ENCODE data around the gene ZNF747.

ZNF747 gene

DNA sequence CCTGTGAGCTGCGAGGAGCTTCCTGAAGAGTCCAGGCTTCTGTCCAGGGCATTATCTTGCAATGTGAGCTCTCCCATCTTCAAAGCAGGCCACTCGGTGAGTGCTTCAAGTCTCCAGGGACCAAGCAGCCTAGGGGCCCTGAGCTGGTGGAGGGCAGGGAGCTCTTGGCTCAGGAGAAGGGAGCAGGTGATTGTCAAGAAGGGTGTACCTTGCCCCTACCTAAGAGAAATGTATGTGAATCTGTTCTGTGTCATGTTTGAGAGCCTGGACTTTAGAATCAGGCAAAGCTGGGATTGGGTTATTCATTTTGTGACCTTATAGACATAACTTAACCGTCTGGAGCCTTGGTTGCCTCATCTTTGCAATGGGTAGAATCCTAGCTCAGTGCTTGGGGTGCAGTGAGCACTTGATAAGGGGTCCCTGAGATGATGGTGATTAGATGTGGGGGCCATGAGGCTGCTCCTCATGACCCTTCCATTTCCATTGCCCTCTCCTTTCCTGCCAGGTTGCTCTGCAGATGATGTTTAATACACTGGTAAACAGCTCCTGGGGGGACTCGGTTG lies 24.2 kb downstream of the ZNF747 start:
- no peak for DNase-seq

DNA sequence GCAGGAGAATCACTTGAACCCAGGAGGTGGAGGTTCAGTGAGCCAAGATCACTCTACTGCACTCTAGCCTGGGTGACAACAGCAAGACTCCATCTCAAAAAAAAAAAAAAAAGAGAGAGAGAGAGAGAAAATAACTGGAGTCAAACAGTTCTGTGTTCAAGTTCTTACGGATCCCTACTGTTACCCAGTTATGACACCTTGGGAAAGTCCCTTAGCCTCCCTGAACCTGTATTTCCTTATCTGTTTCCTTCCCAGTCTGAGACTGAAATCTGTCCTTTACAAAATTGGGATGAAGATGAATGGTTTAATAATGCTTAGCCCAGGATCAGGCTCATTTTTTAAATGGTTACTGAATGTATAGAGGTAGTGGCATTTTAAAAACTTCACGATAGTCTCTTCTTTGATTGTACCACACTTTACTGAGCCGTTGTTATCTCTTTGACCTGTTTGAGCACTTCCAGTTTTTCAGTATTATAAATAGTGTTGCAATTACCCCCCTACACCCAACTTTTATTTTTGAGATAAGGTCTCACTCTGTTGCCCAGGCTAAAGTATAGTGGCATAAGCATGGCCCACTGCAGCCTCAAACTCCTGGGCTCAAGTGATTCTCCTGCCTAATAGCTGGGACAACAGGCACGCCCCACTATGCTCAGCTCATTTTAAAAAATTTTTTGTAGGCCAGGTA lies 25.4 kb downstream of the ZNF747 start:
- DNase-seq: no peak

GRCh38 chr16:30503403-30504296 lies 31.0 kb downstream of the ZNF747 start:
- DNase-seq: no peak

DNA sequence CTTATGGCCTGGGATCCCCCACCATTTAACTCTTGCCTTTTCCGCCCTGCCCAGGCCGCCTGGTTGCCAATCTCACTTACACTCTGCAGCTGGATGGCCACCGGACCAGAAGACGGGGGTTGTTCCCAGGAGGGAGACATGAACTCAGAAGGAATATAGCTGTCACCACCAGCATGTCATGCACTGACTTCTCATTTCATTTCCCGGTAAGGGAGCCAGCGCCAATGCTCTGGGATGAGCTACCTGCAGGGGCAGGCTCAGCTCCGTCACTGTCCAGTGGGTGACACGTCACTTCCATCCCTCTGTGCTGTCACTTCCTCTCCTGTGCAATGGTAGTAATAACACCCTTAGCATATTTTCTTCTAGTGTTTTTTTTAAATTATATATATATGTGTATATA lies 35.4 kb downstream of the ZNF747 start:
- DNase-seq: no peak

DNA sequence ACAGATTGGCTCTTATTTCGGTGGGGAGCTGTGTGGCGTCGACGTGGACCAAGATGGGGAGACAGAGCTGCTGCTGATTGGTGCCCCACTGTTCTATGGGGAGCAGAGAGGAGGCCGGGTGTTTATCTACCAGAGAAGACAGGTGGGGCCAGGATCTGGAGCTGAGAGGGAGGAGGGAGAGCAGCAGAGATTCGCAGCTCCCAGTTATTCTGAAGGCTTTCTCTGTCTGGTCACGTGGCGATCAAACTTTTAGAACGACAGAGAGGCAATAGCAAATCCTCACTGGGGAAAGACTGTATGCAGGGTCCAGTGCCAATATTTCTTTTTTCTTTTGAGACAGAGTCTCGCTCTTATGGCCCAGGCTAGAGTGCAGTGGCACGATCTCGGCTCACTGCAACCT lies 39.9 kb downstream of the ZNF747 start:
- no peak for DNase-seq

DNA sequence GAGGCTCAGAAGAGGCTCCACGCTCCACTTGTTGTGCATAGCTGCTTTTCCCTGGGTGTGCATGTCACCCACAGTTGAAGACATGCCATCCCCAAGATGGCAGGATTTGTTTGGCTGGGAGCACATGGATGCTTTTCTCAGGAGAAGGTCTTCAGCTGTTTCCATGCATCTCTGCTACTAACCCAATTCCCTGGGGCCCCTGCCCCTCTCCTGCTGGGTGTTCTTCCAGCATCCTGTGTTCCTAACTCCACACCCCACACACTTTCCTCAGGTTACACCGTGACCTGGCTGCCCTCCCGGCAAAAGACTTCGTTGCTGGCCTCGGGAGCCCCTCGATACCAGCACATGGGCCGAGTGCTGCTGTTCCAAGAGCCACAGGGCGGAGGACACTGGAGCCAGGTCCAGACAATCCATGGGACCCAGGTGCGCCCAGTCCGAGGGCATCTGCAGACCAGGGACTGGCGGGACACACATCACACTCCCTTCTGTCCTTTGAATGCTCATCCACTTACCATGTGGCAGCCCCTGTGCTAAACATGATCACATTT lies 40.6 kb downstream of the ZNF747 start:
- no peak for DNase-seq

- DNase-seq: peak; percentile 53
Measured at GRCh38 chr16:30491744-30492308, 42.8 kb downstream of the ZNF747 start.

DNA sequence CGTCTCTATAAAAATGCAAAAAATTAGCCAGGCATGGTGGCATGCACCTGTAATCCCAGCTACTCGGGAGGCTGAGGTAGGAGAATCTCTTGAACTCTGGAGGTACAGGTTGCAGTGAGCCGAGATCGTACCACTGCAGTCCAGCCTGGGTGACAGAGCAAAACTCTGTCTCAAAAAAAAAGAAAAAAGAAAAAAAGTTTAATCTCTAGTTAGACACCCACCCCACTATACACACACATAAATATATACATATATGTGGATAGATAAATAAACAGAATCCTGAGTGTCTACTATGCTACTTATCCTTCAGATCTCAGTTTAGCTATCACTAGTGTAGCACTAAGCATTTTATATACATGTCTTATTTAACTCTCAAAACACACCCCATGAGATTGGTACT lies 43.4 kb downstream of the ZNF747 start:
- no peak for DNase-seq

GRCh38 chr16:30490210-30490609 lies 44.4 kb downstream of the ZNF747 start:
- DNase-seq: no peak

DNA sequence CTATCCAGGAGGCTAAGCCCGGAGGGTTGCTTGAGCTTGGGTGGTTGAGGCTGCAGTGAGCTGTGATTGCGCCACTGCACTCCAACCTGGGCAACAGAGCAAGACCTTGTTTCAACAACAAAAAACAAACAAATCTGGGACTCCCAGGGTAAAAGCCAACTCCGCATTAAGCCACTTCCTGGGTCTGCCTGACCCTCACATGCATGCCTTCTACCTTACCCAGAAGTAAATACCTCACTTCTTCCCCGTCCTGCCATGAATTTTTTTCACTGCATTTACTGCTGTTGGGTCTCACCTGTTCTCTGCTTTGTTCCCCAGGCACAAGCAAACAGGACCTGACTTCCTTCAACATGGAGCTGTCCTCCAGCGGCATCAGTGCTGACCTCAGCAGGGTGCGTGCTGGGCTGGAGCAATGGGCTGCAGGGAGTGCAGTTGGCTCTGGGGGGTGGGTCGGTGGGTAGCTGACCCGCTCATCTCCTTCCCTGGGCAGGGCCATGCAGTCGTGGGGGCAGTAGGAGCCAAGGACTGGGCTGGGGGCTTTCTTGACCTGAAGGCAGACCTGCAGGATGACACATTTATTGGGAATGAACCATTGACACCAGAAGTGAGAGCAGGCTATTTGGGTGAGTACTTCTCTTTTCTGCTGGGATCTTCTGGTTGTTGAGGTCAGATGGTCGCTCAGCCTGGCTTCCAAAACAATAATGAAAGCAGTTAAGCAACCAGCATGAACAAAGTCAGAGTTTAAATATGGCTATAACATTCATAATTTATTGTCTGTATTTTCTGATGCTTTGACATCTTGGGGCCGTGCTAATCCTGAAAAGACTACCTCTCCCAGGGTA lies 45.7 kb downstream of the ZNF747 start:
- no peak for DNase-seq

DNA sequence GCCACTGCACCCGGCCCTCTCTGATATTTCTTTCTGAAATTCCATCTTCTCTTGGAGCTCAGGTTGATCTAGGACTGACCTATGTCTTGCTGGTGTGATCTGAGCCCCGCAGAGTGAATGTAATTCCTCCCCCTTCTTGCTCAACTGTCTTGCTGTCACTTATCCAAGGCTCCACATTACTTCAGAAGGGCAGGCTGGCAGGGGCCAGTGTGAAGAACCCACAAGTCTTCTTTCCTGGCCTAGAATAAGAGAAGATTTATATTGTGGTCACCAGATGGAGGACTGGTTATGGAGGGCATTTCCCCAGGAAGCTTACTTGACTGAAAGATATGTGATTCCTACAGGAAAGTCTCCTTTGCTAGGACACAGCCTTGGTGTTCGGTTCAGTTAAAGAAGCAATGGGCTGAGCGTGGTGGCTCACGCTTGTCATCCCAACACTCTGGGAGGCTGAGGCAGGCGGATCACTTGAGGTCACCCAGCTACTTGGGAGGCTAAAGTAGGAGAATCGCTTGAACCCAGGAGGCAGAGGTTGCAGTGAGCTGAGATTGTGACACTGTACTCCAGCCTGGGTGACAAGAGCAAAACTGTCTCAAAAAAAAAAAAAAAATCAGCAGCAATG lies 48.7 kb downstream of the ZNF747 start:
- no peak for DNase-seq

DNA sequence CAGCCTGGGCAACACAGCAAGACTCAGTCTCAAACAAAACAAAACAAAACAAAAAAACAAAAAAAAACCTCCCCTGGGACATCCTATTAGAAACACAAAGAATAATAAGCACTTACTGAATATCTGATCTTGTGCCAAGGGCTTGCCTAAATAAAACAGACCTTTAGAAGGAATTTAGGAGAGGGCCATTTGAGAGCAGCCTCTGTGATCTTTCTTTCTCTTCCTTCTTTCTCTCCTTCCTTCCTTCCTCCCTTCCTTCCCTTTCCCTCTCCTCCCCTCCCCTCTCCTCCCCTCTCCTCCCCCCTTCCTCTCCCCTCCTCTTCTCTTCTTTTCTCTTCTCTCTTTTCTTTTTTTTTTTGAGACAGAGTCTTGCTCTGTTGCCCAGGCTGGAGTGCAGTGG lies 49.8 kb downstream of the ZNF747 start:
- DNase-seq: no peak

DNA sequence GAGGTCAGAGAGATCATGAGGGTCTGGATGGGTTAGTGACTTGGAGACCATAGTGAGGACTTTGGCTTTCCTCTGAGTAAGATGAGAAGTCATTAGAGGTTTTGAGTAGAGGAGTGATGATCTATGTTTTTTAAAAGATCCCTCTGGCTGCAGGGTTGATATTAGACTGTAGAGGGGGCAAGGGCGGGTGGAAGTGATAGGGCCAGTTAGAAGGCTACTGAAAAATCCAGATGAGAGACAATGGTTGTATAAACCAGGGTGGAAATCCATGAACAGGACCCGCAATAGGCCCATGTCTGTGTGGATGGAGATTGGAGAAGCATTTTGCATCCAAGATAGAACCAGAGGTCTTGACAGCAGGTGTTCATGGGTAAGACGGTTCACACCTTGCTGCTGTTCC lies 52.3 kb downstream of the ZNF747 start:
- peak; percentile 43 for DNase-seq

DNA sequence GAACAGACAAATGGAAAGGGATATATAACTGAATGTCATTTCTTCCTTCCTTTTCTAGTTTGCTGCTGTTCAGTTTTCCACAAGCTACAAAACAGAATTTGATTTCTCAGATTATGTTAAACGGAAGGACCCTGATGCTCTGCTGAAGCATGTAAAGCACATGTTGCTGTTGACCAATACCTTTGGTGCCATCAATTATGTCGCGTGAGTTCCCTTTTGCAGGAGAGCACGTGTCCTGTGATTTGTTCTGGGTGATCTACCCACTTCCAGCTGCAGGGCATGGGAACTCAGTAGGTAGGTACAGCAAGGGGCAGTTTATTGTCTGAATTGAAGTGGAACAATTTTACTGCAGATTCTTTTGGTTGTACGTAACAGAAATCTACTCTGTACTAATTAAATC lies 53.3 kb downstream of the ZNF747 start:
- DNase-seq: no peak
